Transverse colon (tissue), 4 donors: ENCODE data around the gene HIPK4.

Source experiments
- CTCF ChIP-seq, 5 experiments: fragments of 200-600 bp in 3 of 5; fragments of 450-650 bp in 2 of 5; sonication (generic) in 3 of 5; IDR thresholded peaks; 1 replicate in 2 of 5; 2 replicates in 3 of 5; pipeline ENCODE4 v1.5.1; 2016 to 2017; ENCODE audit warnings: antibody characterized with exemption in 5 of 5, inconsistent platforms in 3 of 5, mild to moderate bottlenecking in 2 of 5, moderate library complexity in 1 of 5
- POLR2A ChIP-seq: fragments of 450-650 bp; IDR thresholded peaks from one replicate; pipeline ENCODE4 v1.6.1; 2016; ENCODE audit warnings: antibody characterized with exemption, mild to moderate bottlenecking, moderate library complexity
- POLR2AphosphoS5 ChIP-seq, 3 donors: sonication (generic); formaldehyde crosslinking; IDR thresholded peaks; one replicate each; pipeline ENCODE4 v1.6.1; 2016; ENCODE audit warnings: antibody characterized with exemption in 3 of 3

- TF ChIP-seq CTCF (IDR thresholded peaks at IDR 0.05) (no peak), POLR2A (no peak), POLR2AphosphoS5 (IDR thresholded peaks at IDR 0.05) (no peak)
These were observed 29.8 kb upstream of the HIPK4 start for GRCh38 chr19:40419780-40420179.
